NCI-H446 (cell line): ENCODE measurements around the gene TMEM222.
"Not testable (repeated sequence)": the region's sequence is repeated elsewhere in the genome, so short reads cannot be mapped to it uniquely, and the experiment has no call there.

ENCODE experiments used
- DNase-seq, 2 experiments: peaks; one replicate each; lab custom pipeline; 2025; lab: John Stamatoyannopoulos, UW

TMEM222 gene

DNA sequence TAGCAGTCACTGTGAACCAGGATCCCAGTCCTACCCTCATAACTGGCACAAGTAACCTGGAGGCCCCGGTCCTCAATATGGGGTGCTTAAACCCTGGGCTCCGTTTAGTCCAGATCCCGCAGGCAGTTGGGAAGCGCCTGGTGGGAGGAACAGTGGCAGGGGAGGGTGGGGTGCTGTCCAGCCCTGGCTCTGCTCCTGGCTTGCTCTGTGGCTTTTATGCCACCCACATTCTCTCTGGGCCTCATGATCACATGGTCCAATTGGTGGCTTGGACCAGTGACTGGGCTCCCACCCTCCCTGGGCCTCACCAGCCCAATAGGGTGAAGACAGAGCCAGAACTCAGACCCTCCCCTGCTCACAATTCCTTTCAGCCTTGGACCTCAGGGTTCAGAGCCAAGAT, 58.3 kb downstream of the TMEM222 start:
- DNase-seq = no peak

DNA sequence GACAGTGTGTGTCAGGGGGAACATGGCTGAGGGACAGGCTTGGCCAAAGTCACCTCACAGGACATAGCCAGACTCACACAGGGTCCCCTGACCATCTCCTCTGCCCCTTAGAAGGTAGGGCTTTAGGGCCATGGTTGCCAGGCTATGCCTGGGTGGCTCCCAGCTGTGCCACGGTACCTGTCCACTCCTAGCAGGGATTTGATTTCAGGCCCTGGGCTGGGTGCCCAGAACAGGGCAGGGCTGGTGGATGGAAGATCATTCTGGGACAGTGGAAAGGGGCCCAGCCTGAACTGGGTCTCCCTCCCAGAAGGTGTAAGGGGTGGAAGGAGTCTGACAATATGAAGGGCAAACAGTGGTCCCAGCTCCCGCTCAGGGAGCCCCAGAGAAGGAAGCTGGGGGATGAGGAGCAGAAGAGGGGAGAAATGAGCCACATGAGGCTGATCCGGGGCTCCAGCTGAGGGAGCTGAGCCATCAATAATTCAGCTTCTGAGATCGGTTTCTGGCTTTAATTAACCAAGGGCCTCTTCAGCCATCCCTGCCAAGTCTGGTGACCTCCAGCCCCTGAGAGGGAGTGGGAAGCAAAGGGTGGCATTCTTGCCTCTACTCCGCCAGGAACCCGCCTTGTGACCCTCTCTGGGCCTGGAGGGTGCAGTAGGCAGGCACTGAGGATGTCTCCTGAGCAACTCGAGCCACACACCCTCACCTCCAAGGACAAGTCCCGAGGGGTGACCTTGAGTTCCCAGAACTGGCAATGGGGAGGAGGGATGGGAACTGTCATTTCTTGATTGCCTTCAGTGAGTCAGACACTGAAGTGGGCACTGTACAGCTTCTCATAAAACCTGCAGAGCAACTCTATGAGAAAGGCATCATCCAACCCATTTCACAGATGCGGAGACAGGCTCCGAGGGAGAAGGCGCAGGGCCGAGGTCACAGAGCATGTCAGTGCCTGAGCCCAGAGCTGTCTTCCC, 59.1 kb downstream of the TMEM222 start:
- no peak for DNase-seq

DNA sequence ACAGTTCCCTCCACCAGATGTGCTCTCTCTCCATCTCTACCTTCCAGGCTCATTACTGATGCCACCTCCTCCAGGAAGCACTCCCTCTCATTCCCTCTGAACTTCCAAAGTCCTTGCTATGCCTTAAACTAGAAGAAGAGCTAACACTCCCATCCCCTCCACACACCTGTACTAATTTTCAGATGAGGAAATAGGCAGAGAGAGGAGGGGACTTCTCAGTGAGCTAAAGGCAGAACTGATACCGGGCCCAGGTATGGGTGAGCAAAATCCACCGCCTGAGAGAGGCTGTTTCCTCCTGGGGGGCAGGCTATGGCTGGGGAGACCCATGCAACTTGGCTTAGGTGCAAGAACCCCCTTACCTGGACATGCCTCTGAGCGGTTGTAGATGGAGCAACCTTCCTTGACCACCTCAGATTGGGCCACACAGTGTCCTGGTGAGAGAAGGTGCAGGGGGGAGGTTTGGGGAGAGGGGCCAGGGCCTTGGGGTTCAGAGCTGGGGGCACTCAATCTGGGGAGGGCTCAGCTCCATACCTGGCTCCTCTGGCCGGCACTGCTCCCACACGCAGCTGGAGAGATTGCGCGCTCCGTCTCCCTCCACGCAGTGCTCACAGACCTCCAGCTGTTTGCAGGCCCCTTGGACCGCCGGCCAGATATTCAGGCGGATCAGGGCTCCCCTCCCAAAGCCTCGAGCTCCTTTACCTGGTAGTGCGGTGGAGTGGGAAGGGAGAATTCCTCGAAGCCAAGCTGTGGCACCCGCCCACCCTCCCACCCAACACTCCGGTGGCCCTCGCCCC, 60.2 kb downstream of the TMEM222 start:
- DNase-seq = no peak

DNA sequence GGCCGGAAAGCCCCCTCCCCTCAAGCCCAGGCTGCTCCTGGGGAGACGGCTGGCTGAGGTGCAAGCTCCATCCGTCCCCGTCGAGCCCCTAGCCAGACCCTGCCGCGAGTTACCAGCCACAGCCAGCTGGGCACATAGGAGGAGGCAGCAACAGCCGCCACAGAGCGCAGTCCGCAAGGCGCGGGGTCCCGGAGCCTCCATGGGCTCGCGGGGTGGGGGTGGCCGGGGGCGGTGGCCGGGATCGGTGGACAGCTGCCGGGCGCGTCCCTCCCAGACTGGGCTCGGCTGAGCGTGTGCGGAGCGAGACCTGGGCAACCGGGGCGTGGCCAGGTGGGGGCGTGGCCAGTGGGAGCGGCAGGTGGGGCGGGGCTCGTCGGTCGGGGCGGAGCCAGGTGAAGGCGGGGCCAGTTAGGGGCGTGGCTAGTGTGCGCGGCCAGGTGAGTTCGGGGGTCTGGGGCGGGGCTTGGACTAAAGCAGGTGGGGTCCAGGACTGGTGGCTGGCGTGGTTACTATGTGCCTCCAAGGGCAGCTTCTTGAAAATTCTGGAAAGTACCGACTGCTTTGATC, 61.2 kb downstream of the TMEM222 start, which contains the start of gene CD164L2:
TSS of gene CD164L2 (minus strand) at position 295 of the 567 bp plus-strand sequence. CDS start at position 201, 94 bp downstream.
- no peak for DNase-seq

DNA sequence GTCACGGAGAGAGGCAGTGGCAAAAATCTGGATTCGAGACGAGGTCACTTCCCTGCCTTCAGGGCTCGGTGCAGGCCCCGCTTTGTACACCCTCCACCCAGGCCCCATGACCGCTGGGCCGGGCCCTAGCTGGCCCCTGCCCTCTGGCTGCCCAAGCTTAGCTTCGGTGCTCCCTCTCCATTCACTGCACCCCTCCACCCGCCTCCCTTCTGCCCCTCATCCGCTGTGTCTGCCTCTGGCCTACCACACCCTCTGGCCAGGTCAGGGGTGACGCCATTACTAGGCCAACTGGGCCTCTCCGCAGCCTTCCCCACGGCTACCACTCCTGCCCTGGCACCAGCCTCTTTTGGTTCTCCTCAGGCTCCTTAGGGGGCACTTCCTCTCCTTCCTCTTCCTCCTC, 61.7 kb downstream of the TMEM222 start:
- no peak for DNase-seq

DNA sequence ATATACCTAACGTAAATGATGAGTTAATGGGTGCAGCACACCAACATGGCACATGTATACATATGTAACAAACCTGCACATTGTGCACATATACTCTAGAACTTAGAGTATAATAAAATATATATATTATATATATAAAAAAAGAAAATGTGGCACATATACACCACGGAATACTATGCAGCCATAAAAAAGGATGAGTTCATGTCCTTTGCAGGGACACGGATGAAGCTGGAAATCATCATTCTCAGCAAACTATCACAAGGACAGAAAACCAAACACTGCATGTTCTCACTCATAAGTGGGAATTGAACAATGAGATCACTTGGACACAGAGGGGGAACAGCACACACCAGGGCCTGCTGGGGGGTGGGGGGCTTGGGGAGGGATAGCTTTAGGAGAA, 62.8 kb downstream of the TMEM222 start:
- DNase-seq = not testable (repeated sequence)
